ENCODE results near the gene CMTM7. TPM values are rescaled to one million over a fixed set of nuclear protein-coding genes. Genes with fewer than 3 reads are reported as not detected.

The CMTM7 gene
- total RNA-seq, 1 donor from 2014 or later = 20.4 TPM

DNA sequence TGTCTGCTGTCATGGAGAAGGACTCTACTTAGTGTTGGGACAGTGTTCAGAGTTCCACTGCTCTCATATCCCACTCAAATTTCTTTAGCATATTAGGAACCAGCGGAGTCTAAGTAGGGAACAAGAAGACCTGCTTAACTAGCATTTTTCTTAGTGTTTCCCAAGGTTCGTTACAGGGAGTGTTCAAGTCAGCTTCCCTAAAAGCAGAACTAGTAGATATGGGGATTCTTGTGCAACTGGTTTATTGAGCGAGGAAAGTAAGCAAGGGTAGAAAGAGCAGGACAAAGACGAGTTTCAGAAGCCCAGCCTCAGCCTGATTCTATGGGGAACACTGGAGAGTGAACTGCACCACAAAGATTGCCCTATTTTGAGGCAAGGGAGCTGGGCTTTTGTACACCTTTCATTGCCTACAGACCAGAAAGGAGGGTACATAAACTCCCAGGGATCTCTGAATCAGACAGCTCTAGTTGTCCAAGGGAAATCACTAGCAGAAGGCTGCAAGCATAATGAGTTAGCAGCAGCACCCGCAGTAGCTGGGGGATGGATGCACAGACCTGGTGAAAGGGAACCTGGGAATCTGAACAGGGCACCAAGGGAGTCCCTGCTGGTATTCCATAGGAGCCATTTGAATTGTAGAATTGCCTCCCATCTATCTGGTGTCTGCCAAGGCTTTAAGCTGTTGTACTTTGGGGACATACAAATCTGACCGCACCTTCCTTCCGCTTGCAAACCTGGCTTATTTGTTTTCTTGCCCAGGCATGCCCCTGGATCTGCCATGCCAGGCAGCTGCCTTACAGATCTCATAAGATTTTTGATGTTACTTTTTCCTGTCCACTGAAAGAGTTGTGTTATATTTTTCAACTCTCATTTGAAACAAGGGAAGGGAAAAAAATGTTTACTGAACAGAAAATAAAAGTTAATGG, 15.1 kb downstream of the CMTM7 start:
- Mint-ChIP-seq H3K27me3 (no peaks in the 10 kb centered on the region), H3K4me1 (ENCODE audit: unreplicated experiment) (peaks cover 26% of the 10 kb centered on the region), H3K27ac (peak overlapping the region; percentile 23), H3K9me3 (peaks cover 3% of the 10 kb centered on the region), H3K4me3 (no peak overlapping the region), H3K36me3 (peaks cover 4% of the 10 kb centered on the region)
- DNase-seq (ENCODE audit: extremely low spot score, unreplicated experiment) = no peak
- TF ChIP-seq CTCF (conservative IDR thresholded peaks at IDR 0.05) = no peak

- peaks cover 3% of the 10 kb centered on the region for H3K9me3 Mint-ChIP-seq
- peak overlapping the region; percentile 21 for H3K4me3 Mint-ChIP-seq
- no peak for DNase-seq (ENCODE audit: extremely low spot score, unreplicated experiment)
- H3K36me3 Mint-ChIP-seq = peaks cover 7% of the 10 kb centered on the region
- no peak for TF ChIP-seq CTCF (conservative IDR thresholded peaks at IDR 0.05)
- H3K4me1 Mint-ChIP-seq (ENCODE audit: unreplicated experiment) = peaks cover 18% of the 10 kb centered on the region
- peak overlapping the region; percentile 20 for H3K27ac Mint-ChIP-seq
- H3K27me3 Mint-ChIP-seq = no peaks in the 10 kb centered on the region
Observed at GRCh38 chr3:32410367-32411246, 19.0 kb downstream of the CMTM7 start.

DNA sequence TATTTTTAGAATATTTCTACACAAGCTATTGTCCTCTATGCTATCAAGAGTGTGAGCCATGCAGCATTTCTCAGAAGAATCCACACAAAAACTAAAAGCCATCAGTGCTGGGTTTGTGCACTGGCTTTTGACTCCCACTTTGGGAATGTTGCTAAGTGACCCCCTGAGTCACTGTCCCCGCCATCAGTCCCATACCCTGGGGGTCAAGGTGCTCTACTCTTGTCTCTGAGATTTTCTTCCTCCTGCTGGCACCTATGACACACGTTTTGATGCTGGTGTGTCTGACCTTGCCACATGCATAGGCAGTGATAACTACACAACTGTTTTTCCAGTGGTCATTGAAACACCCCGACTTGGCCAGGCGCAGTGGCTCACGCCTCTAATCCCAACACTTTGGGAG, 19.8 kb downstream of the CMTM7 start:
- TF ChIP-seq CTCF (conservative IDR thresholded peaks at IDR 0.05) = no peak
- no peak overlapping the region for H3K27ac Mint-ChIP-seq
- DNase-seq (ENCODE audit: extremely low spot score, unreplicated experiment) = no peak
- H3K4me3 Mint-ChIP-seq = no peak overlapping the region
- H3K36me3 Mint-ChIP-seq = peaks cover 9% of the 10 kb centered on the region
- peaks cover 18% of the 10 kb centered on the region for H3K4me1 Mint-ChIP-seq (ENCODE audit: unreplicated experiment)
- peaks cover 1% of the 10 kb centered on the region for H3K9me3 Mint-ChIP-seq
- no peaks in the 10 kb centered on the region for H3K27me3 Mint-ChIP-seq

- H3K27ac Mint-ChIP-seq = no peak overlapping the region
Observed at GRCh38 chr3:32412887-32413286, 21.2 kb downstream of the CMTM7 start.

More at GRCh38 chr3:32412887-32413286, 21.2 kb downstream of the CMTM7 start:
- Mint-ChIP-seq H3K4me1 (ENCODE audit: unreplicated experiment) (peaks cover 18% of the 10 kb centered on the region), H3K36me3 (peaks cover 13% of the 10 kb centered on the region), H3K4me3 (no peak overlapping the region), H3K27me3 (no peaks in the 10 kb centered on the region), H3K9me3 (no peaks in the 10 kb centered on the region)
- TF ChIP-seq CTCF (conservative IDR thresholded peaks at IDR 0.05) = no peak
- no peak for DNase-seq (ENCODE audit: extremely low spot score, unreplicated experiment)
